HG02943 (cell line): ENCODE measurements around the gene TRAPPC3L.
"Not testable (repeated sequence)": the region's sequence is repeated elsewhere in the genome, so short reads cannot be mapped to it uniquely, and the experiment has no call there.

Source experiments
- ATAC-seq: cut with Tn5 transposase; IDR thresholded peaks from one replicate; pipeline ENCODE4 v1.9.1; 2021; ENCODE audit warnings: mild to moderate bottlenecking, low read depth, moderate library complexity; ENCODE audit not compliant: unreplicated experiment

The TRAPPC3L gene

DNA sequence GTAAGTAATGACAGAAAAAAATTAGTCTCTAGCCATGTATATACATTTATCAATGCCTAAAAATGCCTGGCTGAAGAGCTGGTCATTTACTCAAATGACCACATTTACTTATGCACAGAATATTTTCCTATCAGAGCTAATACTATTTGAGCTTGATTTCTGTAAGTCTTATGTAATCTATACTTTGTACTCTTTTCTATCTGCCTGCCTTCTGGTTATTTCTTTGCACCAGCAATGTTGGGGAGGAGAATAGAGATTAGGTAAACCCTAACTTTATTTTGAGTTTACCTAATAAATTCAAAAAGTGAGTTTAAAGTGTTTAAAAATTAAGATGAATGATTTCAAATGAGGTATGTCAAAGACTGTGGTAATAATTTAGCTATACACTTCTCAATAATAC, 30.3 kb downstream of the TRAPPC3L start:
- no peak for ATAC-seq

DNA sequence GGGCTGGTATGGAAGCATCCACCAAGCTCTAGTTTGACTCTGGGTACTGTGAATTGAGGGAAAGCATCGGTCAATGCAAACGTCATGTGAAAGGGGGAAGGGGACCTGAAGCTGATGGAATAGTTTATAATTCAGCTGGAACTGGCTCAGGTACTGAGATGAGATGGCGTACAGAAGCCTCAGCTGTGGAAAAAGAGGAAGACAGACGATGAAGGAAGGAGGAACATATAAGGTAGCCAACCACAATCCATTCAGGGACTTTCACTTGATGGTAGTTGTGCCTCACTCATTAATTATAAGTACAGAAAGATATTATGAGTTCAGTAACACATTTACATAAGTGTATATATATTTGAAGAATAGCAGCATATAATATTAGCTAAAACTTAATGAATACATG, 31.4 kb downstream of the TRAPPC3L start:
- no peak for ATAC-seq

DNA sequence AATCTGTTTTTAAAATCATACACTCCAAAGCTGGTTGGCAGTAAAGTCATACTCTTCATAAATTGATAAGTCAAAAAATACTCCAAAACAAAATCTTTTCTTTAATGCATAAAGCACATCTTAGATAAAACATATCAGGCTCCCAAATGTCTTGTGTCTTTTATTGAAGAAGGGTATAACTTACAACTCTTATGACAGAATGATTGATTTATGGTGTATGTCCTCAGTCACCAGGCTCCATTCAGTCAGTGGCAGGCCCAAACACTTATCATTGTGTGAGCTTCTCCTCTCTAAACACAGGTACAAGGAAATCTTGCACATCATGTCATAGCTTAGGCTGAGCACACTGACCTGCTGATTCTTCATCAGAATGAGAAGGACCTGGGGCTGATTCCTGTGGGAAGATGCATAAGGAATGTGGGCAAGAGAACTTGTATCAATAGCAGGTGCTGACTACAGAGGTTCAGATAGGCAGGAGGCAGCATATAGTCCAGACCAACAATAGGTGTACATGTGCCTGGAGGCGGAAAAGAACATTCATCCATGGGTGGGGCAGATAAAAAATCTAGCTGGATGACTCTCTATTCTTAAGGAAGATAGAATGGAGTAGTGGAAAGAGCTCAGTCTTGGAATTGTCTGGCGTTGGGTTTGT, 32.1 kb downstream of the TRAPPC3L start:
- ATAC-seq, result no peak

DNA sequence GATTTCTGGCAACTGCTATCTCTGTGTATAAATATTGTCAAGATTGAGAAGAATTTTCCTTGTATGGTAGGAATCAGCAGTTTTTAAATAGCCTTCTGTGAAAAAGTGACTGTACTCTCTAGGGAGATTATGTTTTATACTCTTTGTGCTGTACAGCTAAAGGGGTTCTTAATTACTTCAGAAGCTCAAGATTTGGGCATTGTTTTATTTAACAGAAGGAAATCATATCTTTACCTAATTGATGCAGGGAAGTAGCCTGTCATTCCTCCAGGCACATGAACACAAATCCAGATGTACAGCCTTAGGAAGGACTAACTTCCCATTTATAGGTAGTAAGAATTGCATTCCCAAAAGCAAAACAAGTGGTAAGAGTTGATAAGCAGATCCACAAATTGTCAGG, 32.8 kb downstream of the TRAPPC3L start:
- ATAC-seq, result no peak

DNA sequence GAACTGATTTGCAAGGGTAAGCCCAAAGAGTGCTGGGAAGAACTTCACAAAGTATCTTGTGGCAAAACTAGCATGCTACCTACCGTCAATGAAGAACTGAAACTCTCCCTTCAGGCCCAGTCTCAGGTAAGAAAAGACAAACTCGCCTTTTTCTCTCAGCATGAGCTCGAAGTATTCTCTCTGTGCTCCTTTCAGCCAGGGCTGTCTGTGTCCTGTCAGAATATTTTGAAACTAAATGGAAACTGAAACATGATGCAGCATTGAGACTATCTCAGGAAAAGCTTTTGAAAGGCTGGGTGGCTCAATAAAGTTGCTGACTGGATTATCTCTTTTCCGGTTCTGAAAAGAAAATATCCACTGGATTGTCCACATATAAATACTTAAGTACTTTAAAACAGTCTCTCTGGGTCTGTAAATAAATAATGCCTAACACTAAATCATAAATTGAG, 33.3 kb downstream of the TRAPPC3L start:
- ATAC-seq, result peak; percentile 81

DNA sequence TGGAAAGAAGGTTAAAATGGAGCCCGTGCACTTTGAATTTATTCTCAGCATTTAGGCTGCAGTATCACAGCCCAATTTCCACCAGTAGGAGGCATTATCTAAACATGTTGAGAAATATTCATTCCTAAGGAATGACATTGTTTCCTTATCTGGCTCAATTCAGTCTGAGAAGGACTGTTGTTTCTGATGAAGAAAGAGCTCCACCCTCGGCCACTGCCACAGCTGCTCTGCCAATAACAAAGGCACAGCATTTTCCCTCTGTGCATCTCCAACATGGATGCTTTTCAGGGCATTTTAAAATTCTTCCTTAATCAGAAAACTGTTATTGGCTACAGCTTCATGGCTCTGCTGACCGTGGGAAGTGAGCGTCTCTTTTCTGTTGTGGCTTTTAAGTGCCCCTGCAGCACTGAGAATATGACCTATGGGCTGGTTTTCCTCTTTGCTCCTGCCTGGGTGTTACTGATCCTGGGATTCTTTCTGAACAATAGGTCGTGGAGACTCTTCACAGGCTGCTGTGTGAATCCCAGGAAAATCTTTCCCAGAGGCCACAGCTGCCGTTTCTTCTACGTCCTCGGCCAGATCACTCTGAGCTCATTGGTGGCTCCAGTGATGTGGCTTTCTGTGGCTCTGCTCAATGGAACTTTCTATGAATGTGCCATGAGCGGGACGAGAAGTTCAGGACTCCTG, 33.9 kb downstream of the TRAPPC3L start, which contains the start of gene CALHM5:
Gene CALHM5 (plus strand): TSS at position 216 of the 687 bp plus-strand sequence. CDS start 58 bp downstream, at position 274.
- no peak for ATAC-seq

DNA sequence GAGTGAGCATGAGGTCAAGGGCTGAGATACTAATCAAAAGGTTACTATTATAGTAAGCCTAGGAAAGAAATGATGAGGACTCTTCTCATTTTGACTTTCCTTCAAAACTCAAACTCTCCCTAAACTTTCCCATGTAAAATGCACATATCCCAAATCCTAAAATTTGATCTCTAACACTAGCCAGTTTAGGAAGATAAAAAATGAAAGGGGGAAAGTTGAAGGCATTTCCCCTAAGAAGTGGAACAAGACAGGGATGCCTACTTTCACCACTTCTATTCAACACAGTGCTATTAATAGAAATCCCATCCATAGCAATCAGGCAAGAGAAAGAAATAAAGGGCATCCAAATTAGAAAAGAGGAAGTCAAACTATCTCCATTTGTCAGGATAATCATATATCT, 37.0 kb downstream of the TRAPPC3L start:
- ATAC-seq, result no peak

DNA sequence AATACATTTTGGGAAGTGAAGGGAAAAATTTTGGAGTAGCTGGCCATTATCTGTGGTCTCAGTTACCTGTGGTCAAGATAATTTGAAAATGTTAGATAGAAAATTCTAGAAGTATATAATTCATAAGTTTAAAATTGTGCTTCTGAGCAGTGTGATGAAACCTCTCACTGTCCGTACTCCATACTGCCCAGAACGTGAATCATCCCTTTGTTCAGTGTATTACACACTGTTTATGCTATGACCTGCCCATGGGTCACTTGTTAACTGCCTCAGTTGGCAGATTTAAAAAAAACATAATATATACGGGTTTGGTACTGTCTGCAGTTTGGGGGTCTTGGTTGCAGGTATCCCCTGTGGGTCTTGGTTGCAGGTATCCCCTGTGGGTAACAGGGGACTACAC, 38.2 kb downstream of the TRAPPC3L start:
- no peak for ATAC-seq

DNA sequence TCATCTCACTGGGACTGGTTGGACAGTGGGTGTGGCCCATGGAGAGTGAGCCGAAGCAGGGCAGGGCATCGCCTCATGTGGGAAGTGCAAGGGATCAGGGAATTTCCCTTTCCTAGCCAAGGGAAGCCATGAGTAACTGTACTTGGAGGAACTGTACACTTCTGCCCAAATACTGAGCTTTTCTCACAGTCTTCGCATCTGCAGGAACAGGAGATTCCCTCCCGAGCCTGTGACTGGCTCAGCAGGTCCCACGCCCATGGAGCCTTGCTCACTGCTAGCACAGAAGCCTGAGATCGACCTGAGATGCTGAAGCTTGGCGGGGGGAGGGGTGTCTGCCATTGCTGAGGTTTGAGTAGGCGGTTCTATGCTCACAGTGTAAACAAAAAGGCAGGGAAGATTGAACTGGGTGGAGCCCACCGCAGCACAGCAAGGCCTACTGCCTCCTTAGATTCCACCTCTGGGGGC, 44.5 kb downstream of the TRAPPC3L start:
- no peak for ATAC-seq

DNA sequence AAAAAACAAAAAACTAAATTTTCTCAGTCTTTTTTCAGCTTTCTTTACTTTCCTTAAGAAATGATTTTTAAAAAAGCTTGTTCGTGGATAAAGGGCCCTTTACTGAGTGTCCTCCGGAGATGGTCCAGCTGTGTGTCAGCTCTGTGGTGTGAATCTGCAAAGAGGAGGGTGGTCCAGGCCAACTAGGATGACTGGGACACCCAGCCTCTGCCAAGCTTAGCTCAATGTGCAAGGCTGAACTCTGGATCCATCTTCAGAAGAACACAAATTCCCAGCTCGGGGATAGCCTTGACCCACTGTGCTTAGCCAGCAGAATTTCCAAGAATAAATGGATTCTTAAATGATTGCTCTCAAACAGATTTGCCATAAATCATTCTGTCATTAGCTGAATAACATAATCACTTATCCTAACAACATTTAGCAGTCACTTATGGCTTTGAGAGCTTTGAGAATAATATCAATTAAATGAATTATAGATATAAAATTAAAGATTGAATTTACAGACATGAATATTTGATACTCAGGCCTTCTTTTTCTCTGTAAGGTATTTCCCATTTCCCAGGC, 48.3 kb downstream of the TRAPPC3L start:
- no peak for ATAC-seq

DNA sequence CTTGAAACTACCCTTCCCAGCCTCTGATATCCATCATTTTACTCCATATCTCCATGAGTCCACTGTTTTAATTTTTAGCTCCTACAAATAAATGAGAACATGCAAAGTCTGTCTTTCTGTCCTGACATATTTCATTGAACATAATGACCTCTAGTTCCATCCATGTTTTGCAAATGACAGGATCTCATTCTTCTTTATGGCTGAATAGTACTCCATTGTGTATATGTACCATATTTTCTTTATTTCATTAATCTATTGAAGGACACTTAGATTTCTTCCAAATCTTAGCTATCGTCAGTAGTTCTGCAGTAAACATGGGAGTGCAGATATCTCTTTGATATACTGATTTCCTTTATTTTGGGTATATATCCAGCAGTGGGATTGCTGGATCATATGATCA, 50.3 kb downstream of the TRAPPC3L start:
- not testable (repeated sequence) for ATAC-seq

DNA sequence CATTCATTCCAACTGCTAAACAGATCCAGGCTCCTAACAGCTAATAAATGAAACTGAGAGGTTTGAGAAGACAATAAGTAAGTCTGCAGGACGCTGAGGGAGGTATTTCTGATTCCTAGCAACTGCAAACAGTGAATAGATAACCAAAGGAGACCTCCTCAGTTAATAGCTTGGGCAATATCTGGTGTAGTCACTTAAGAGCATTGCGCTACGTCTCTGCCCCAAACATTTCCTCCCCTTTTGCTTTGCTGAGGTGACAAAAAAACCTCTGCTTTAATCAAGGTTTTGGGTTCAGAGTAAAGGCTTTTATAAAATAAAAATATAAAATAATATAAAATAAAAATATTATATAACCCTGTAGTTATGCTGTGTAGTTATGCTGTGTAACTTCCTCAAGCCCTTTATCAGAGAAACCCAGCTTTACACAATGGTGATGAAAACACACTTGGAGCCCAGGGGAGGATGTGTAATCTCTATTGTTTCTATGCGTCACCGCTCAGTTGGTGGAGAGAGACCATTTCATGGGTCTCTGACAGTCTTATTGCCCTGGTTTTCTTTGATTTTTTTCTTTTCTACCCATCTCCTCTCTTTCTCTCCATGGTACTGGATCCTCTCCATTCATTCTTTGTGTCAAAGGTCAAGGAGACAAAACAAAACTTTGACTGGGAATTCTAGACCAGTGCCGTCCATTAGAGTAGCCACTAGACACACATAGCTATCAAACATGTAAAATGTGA, 53.0 kb downstream of the TRAPPC3L start:
- ATAC-seq, result no peak

DNA sequence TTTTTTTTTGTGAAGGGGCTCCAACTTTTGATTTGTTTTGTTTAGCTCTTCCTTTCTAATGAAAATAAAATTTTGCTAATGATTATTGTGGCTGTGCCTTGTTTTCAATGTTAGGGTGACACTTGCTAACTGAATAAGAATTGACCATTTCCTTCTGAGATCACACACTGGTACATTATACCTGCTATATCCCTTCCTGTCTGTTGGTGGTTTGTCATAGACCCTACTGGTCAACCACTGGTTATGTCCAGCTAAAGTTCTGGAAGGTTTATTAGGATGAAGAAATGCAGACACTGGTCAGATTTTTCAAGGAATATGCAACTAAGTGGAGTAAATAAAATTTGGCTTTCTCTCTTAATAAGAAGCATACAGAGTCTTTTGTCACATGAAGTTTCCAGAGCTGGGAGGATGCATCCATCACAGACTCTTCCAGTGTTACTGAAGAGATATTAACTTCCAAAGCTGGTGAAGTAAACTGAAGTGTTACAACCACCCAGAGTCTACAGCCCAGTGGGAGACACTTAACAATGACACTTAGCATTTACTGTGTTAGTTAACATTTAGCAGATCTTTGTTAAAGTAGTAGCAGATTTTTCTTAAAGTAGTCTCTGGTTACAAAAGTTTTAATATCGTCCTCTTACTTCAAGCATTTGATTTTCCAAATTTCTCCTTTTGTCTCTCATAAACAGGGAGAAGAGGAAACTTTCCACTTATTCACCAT, 53.7 kb downstream of the TRAPPC3L start:
- ATAC-seq, result no peak

DNA sequence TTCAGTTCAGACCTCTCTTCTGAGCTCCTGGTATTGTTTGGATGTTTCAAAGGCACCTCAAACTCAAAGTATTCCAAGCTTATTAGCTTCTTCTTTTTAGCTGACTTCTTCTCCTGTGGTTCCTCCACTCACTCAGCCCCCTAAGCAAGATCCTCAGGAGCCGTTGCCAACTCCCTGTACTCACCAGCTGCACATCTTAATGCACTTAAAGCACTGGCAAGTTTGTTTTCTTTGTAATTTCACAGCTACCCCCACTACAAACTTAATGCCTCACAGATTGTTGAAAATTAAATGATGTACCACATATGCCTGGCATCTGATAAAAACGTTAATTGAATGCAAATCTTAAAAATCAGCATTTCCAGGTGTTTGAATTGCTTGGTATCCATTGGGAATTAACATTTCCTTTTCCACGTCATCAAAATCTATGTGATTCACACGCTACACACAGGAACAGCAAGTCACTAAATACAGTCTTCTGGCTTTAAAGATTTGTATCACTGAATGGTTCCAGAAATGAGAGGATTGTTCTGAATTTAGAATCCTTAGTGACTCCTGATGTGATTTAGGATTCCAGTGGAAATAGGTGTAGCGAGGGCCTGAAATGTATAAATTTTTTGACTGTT, 59.8 kb downstream of the TRAPPC3L start:
- ATAC-seq, result no peak

DNA sequence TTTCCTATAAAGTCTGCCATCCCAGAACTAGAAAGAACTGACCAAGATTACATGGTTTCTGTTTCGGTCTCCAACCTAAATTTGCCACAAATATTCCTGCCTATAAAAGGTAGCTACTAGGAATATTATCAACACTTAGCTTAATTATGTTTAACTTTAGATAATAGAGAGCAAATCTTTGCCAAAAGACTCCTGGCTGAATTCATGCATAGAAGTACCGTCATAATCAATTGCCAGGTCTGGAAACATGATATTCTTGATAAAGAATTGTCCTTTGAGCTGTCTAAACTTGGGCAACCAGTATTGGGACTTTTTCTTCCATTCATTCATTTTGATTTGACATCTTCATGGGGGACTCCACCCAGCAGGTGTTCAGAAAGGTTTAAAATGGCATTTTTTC, 61.9 kb downstream of the TRAPPC3L start:
- no peak for ATAC-seq

DNA sequence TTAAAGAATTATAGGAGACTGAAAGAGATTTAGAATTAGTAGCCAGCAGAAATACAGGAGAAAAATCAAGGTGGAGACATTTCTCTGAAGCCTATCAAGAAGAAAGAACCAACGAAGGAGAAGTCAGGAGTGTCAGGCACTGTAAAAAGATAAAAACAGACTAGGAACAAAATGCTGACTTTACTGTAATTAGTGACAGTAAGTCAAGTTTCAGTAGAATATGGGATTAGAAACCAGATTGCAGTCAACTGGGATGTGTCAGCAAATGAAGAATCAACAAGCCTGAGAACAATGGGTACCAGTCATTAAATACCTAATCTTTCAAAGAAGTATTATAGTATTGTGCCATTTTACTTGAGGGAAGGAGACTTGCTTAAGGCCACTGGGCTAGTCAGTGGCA, 62.7 kb downstream of the TRAPPC3L start:
- ATAC-seq, result no peak

DNA sequence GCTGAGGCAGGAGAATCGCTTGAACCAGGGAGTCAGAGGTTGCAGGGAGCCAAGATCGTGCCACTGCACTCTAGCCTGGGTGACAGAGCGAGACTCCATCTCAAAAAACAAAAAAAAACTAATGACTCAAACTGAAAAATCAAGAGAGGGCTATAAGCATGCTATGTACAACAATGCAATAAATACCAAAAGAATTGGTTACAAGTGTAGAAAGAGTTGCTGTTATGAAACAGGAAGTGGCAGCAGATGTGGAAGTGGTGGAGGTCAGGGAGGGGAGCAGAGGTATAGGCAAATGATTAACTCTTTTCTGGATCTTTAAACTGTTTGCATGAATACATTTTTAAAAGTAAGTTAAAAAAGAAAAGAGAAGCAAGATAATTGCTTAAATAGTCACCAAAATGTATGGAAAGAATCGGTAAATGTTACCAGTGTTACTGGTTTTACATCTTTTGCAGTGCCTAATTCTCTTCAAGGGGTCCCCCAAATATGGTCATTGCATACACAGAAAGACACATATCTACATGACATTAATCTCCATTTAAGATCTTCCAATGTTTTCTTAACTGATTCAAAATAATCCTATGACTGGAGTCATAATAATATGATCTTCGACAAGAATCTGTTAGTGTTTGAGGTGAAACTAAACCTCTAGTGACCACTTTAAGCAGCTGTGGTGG, 69.3 kb downstream of the TRAPPC3L start:
- ATAC-seq, result peak; percentile 100

DNA sequence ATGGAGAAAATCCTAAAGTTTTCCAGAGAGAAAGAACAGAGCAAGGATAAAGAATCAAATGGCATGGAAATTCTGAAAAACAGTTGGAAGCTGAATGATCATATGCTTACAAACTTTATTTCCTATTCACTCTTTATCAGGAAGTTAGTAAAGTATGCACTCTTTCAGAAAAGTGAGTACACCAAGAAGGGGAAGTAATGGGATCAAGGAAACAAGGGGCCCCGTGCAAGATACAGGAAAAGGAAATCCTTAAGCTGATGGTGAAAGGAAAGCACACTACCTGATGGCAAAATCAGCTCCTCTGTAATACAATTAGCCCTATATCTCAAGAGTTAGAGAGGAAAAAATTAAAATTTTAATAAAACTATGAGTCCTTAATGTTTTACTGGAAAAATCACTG, 70.3 kb downstream of the TRAPPC3L start:
- no peak for ATAC-seq

DNA sequence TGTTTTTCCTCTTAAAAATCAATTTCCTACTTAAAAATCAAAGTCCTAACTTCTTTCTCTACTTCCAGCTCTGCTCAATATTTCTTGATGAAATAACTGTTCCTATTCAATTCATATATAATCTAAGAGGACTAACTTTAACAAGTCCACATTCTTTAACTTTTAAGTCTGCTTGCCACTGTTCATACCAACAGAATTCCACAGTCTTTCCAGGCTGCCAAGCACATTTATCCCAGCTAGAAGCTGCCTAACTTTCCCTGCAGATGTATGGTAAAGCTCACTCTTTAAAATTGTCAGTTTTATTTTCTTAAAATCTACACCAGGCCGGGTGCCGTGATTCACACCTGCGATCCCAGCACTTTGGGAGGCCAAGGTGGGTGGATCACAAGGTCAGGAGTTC, 72.8 kb downstream of the TRAPPC3L start:
- ATAC-seq, result no peak
